ENCODE results near the gene NEDD9. TPM values are rescaled to one million over a fixed set of nuclear protein-coding genes. Genes with fewer than 3 reads are reported as not detected.

NEDD9 gene
- total and polyA plus RNA-seq, 2 of the 13 experiments (the other 11 are each of a cell fraction or from before 2014, with no cell fraction given), result 27.1 to 389 TPM

GRCh38 chr6:11228935-11229654 is 3.4 kb downstream of the NEDD9 start (continued):
- no peak for TF ChIP-seq ZNF512B (CRISPR knock-in tag; IDR thresholded peaks at IDR 0.05; ENCODE audit: borderline replicate concordance)
- no peak for TF ChIP-seq ZSCAN25 (CRISPR knock-in tag; IDR thresholded peaks at IDR 0.05)
- TF ChIP-seq EHMT2 (IDR thresholded peaks at IDR 0.05; ENCODE audit: borderline replicate concordance, low read depth, low read length), result no peak
- TF ChIP-seq ZNF460 (CRISPR knock-in tag; IDR thresholded peaks at IDR 0.05; ENCODE audit: borderline replicate concordance), result no peak
- TF ChIP-seq ZNF562 (CRISPR knock-in tag; IDR thresholded peaks at IDR 0.05; ENCODE audit: borderline replicate concordance), result no peak
- TF ChIP-seq ATF2 (CRISPR knock-in tag; IDR thresholded peaks at IDR 0.05), result no peak
- no peak for TF ChIP-seq E2F2 (CRISPR knock-in tag; IDR thresholded peaks at IDR 0.05; ENCODE audit: borderline replicate concordance)
- peak; percentile 41; the same call in 1 of the 2 replicates for TF ChIP-seq SP4 (CRISPR knock-in tag; IDR thresholded peaks at IDR 0.05)
- no peak for TF ChIP-seq ZUFSP (CRISPR knock-in tag; IDR thresholded peaks at IDR 0.05; ENCODE audit: borderline replicate concordance)
- no peak for TF ChIP-seq ATF7 (IDR thresholded peaks at IDR 0.05)
- no peak for TF ChIP-seq ATF7 (CRISPR knock-in tag; IDR thresholded peaks at IDR 0.05)
- no peak for TF ChIP-seq ZNF597 (CRISPR knock-in tag; IDR thresholded peaks at IDR 0.05)
- no peak for TF ChIP-seq GZF1 (CRISPR knock-in tag; IDR thresholded peaks at IDR 0.05)
- no peak for TF ChIP-seq ZNF180 (CRISPR knock-in tag; IDR thresholded peaks at IDR 0.05; ENCODE audit: borderline replicate concordance, low read depth)
- TF ChIP-seq HCFC1 (IDR thresholded peaks at IDR 0.05; ENCODE audit: low read depth, low read length), result no peak
- no peak for TF ChIP-seq GMEB1 (CRISPR knock-in tag; IDR thresholded peaks at IDR 0.05; ENCODE audit: borderline replicate concordance)
- TF ChIP-seq ZBTB2 (CRISPR knock-in tag; IDR thresholded peaks at IDR 0.05; ENCODE audit: low read depth), result no peak

Measured in HepG2 (cell line).